Left cardiac atrium (tissue), 4 donors: ENCODE data around the gene FEZF1. TPM values are rescaled to one million over a fixed set of nuclear protein-coding genes. Genes with fewer than 3 reads are reported as not detected.

Experiments used
- ATAC-seq, 2 donors: fragments of 200-7000 bp; cut with Tn5 transposase; one replicate each; pipeline ENCODE4 v1.9.1; 2020; ENCODE audit warnings: mild to moderate bottlenecking in 2 of 2, moderate library complexity in 2 of 2
- DNase-seq: peaks from one replicate; pipeline ENCODE4 v3.0.0-alpha.2; 2020
- intact Hi-C, 2 donors: fragments of 100-400 bp; cut with DNase I; formaldehyde crosslinking; loops; one replicate each; pipeline versions ENCODE4 v1.14.1 to v1.15.1; 2022 to 2023
- total RNA-seq, 2 donors: library from RNA; stranded (reverse); fragmentation: NEBNext Ultra II Directional; extraction: Animal tissue kit (Norgen Biotek cat#: 25700); gene quantifications; one replicate each; pipeline ENCODE4 v1.2.1, GENCODE V29; 2021
- donor health status: DM: no; HTN: yes; CAD: no.
- donor health status: DM: no; HTN: yes; CAD: no; lungs with severe emphysema.
- donor health status: DM: yes; HTN: yes; CAD: no.
- donor health status: Dilated cardiomyopathy.

Gene FEZF1
- total RNA-seq, 2 donors from 2014 or later = not detected

DNA sequence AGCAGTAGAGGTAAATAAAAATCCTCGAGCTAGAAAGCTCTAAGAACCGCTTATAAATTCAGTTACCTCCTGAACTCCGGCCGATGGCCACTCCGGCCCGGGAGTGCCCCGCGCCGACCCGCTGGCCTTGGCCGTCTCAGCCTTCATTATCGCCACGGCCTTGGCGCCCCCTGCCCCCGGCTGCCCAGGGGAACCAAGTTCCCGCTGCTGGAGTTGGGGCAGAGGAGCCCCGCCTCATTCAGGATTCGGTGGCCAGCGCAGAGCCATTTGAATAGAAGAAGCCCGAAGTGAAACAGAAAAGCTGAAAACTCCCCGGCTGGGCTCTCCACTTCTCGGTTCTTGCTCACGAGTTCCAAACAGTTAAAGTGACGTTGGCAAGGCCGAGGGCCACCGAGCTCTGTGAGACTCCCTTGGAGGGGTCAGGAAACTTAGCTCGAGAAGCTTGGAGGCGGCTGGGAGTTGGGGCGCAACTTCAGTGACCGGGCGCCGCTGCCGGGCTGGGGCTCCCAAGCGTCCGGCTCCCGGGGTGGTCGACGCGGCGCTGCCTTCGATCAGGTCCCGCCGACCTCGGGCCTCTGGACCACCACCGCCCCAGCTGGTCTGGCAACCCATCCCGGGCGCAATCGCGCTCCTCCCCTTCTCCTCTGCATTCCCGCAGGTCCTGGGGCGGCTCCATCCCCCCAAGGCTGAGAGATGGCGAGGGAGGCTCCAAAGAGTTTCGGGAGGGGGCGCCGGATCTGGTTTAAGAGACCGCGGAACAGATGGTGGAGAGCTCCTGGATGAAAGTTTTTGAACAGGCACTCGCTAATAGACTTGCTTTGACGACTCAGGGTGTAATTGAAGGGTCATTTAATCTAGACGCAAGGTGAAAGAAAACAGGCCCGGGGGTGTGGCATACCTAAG, 5.8 kb upstream of the FEZF1 start:
- no peak for DNase-seq
- peak; percentile 23 to 42 for ATAC-seq
- intact Hi-C loops = no loop called here

DNA sequence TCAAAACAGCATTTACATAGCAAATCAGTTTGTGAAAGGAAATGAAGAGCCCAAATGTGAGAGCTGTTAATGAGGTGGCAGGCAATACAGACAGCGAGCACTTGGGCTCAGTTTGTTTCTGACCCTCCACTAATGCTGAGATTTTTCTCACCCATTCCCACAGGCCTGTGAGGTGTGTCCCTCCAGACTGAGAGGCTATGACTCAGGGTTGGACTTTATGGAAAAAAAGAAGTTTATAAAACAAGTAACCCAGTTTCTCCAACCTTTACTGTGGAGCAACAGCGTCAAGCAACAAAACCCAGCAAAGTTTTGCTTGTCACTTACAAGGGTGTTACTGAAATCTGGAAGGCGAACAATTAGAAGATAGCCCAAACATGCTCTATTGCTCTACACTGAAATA, 4.9 kb upstream of the FEZF1 start:
- no peak for ATAC-seq
- no peak for DNase-seq
- intact Hi-C loops = no loop called here

DNA sequence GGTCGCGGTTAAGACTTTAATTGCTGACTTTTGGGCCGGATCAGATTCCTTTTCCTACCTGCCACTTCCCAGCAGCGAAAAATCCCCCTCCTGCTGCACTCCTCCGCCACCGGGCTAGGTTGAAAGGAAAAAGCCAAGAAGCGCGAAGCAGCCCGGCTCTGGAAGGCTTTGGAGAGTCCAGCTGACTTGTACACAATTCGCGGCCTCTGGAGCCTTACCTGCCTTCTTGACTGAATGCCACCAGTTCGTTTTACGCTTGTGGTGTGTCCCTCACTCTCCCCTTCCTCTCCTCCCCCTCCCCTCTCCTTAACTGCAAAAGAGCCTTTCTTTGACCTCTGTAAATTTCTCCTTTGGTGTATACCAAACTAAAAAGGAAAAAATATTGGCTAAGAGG, 2.7 kb upstream of the FEZF1 start:
- ATAC-seq = no peak
- no peak for DNase-seq
- intact Hi-C loops = no loop called here

DNA sequence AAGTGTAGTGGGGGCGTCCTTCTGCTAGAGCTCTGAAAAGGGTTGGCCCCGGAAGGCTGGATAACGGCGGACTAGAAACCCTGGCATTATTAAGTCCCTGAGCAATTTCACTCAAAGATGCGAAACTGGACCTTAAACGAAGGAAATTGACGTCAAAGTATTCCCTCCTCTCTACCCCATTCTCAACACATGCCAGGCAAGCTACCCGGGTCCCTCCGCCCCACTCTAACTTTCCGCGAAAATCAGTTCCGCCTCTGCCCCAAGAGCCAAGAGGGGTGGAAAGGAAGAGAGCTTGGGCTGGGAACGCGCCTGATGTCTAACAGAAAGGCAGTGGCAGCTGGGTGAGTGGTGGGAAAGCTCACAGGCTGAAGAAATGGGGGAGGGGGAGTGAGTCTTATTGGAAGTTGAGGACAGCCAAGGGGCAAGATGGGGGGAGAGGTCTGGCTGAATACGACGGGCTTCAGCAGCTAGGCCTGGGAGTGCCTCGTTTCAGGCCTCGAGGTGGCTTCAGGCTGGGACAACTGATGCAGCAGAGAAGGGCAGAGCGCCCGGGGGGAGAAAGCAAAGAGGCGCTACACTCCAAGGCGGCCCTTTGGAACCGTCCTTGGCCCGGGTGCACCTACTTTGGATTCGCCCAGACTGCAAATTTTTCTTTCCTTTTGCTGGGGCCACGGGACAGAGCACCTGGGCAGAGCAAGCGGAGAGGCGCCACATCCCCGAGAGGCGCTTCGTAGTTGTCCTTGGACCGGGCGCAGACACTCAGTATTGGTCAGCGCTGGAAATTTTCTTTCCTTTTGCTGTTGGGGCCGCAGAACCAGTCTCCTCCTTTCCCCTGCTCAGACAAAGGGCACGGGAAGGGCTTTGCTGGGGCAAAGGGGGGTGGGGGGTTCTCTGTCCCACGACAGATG, 2.0 kb upstream of the FEZF1 start:
- intact Hi-C loops = no loop called here
- ATAC-seq (no peak), DNase-seq (no peak)

DNA sequence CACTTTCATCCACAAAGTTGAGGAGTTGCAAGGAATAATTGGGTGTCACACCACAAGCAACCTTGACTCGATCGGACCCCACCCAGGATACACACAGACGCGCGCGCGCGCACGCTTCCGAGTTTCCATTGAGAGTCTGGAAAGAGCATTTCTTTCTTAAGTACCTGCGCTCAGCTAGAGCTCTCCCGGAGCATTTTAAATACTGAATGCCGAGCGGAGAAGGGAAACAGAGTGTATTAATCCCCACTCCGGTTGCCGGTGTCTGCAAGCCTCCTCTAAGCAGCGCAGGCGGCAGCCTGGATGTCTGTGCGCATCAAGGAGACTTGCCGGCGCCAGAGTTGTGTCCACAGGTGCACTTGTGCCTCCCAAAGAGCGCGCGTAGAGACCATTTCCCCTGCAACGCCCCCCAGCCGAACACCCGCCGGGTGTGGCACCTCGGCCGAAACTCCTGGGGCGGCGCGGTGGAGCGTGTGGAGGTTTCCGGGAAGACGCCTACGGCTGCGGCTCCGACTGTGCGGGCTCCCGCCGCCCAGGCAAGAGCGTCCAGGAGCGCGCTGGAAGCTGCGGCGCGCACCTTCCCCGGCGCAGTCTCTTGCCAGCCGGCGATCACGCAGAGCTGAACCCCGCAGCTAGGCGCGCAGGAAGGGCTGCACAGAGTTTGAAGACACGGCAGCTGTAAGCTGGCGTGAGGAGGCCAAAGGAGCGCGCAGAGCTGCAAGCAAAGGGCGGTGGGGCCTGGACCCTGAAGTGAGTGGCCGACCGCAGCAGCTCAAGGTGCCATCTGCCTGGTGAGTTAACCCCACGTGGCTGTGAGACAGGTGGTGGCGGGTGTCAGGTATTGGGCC, 1.1 kb upstream of the FEZF1 start:
- intact Hi-C loops = no loop called here
- no peak for DNase-seq
- ATAC-seq = peak; percentile 28 to 38

DNA sequence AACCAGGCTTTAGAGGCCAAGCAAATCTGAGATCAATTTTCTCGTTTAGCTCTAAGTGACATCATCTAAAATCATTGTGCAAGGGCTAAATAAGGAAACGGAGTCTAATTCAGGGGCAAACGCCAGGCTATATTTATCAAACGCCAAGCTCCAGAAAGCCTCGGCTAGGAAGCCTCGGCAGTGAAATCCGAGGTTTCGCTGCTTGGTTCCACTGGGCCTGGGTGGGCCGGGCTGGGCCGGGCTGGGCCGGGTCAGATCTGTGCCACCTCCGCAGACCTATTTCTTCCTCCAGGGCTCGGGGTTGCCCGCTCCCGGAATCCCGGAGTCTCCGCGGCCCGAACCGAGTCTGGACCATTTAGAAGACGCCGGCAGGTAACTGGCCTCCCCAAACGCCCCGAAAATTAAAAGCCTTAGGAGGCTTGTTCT, 459 bp upstream of the FEZF1 start:
- intact Hi-C loops = no loop called here
- ATAC-seq (peak in 1 of 2 donors; percentile 31), DNase-seq (no peak)

DNA sequence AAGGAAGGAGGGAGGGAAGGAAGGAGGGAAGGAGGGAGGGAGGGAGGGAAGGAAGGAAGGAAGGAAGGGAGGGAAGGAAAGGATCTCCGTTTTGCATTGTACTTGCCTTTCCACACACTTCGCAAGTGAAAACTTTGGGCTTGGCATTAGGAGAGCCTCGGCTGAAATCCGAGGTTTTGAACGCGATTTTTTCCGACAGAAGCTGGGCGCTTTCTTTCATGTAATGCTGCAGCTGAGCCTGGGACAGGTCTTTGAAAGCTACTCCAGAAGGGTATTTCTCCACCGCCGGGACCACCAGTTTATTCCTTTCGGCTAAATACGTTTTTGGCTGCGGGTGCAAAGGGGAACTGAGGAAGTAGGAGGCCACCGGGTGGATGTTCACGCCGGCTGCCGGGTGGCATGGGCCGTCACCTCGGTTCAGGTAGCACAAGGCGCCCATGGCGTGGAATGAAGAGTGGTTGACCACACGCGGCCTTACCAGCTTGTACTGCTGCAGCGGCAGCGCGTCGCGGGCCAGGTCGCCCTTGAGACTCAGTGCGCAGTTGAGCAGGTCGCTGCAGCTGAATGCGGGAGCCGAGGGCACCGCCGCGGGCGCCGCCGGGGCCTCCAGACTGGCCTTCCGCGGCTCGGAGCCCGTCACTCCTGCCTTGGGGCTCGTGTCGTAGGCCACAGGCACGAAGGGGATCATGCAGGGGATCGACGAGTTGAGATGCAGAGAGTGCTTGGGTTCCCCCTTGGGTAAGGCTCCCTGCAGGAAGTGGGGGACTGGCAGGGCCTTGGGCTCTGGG, 825 bp downstream of the FEZF1 start:
- ATAC-seq (no peak), DNase-seq (no peak)
- intact Hi-C loops = no loop called here

DNA sequence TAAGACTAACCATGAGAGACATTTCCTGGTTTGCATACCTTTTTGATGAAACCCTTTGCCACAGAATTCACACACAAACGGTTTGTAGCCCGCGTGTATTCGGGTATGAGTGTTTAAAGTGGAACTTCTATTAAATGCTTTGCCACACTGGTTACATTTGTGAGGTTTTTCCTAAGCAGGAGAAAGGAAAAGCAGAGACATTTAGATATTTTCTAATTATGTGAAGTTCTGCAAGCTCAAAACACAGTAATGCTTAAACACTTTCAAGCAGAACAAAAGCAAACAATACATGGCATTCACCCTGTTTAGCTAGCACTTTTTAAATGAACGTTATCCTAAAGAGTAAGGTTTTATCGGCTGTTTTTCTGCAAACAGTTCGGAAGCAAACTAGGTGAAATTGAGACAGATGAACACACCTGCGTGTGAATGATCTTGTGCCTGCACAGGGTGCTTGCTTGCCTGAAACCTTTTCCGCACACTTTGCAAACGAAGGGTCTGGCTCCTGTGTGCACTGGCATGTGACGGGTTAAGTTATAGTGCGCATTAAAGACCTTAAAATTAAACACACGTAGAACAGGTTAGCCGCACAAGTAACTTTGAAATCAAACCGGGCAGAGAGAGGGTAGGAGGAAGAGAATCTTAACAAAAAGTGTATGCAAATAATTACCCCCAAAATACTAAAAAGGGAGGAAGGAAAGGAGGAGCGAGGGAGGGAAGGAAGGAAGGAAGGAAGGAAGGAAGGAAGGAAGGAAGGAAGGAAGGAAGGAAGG, 1.6 kb downstream of the FEZF1 start:
- intact Hi-C loops = no loop called here
- no peak for ATAC-seq
- no peak for DNase-seq

DNA sequence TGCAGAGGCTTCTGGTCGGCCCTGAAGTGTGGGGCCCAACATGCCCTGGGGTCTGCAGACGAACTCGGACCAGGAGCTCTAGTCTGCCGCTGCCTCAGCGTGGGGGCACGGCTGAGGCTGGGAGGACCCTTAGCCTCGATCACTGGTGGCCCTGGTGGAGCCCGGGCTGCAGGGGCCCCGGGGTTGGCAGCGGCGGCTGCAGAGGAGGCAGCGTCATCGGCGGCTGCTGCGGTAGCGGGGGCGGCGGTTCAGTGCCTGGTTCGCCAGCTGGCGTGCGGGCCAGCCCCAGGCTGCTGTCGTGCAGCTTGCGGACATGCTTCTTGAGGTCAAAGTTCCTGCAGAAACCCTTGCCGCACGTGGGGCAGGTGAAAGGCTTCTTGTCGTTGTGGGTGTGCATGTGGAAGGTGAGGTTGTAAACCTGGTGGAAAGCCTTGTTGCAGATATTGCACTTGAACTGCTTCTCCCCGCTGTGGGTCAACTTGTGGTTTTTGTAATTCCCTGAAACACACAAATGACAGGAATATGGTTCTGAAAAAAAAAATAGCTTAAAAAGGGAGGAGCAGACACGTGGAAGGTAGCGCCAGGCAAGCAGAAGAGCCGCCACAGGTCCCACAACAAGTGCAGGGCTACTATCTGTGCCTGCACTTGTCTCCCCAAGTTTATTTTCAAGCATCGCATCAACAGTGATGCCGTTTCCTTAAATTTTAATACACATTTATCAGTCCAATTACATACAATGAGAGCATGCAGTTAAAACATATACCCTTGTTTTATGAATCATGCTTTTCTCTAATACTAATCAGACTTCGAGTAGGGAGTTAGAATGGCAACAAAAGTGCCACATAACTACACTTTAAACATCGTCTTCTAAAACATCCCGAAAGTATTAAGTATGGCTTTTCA, 2.4 kb downstream of the FEZF1 start:
- ATAC-seq (no peak), DNase-seq (no peak)
- intact Hi-C loops = no loop called here

DNA sequence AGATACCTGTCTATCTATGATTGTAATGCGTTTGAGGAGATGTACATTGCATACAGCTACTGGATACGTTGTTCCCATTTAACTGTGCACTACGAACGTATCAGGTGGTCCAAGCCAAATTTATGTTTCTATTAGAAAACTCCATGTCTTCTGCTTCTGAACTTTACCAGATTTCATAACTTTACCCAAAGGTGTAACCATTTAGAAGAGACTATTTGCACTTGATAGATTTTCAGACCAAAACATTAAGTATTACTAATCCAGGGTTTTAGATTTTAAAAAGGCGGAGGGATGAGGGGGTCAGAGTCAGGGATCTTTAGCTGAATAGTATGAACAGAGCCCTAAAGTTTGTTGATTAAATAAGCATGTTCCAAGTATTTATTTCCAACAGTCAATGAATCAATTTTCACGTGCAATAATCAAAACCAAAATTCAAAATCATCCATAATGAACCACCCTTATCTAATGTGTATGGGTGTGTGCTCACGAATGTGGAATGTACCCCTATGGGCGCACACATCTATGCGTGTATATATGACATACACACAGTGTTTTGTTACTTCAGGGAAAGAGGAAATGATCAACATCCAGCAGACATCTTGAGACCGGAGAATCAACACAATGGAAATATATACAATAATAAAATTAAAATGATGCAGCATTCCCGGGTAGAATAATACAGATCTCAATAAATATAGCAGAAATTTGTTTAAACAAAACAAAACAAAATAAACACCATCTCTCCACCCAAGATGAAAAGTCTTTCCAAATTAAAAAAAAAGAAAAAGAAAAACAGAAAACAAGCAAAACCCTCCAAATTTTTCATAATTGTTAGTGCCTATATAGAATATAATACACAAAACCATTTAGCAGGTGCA, 3.4 kb downstream of the FEZF1 start:
- DNase-seq (no peak), ATAC-seq (no peak)
- intact Hi-C loops = no loop called here

DNA sequence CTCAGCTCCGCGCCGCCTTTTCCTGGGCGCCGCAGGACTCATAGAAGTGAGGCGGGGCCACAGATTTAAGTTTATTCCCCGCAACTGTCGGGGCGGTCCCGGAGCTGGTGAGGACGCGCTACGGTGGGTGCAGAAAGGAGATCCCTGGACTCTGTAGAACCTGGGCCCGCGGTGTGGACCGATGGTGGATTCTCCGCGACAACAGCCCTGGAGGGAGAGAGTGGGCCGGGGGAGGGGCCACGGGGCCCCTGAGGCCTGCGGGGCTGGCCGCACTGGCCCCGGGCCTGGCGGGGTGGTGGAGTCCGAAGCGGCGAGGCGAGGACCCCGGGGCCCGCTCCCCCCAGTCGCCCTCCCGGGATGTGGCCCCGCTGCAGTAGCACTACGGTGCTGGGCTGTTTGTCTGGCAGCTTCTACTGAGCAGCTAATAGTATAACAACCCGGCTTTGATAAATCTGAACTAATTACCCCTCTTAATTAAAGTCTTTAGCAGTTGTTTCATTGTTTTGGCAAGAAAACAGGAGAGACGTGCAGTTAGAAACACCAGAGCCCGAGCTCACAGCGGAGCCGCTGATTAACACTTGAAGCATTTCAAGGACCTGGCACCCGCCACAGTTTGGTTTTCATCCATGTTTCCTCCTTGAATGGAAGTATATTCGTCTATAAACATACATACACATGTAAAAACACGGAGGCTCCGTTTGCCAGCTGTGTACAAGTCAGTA, 4.2 kb downstream of the FEZF1 start:
- ATAC-seq (peak in 1 of 2 donors; percentile 43), DNase-seq (no peak)
- intact Hi-C loops = no loop called here

DNA sequence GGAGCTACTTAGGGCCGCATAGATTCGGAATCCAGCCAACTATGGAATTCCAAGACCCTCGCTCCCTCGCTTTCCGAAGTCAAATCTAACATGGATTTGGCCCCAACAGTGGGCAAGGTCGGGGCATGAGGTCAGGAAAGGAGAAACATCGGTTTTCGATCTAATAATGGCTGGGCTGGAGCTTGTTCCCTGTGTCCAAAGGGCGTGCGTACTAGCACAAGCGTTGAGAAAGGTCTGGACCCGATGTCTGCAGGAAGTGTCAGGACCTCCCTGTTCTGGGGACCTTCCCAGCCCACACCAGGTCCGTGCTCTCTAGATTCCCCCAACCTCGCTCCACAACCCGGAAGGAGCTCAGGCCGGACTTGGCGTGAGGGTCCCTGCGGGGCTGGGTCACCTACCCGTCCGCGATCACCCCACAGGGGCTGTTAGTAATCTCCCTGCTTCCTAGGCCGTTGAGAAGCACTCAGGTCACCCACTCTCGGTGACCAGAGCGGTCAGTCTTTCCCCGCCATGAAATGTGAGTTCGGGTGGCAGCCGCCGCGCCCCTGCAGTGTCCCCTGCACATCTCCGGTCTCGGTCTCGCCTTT, 4.8 kb downstream of the FEZF1 start:
- DNase-seq = no peak
- intact Hi-C loops = no loop called here
- ATAC-seq = no peak

DNA sequence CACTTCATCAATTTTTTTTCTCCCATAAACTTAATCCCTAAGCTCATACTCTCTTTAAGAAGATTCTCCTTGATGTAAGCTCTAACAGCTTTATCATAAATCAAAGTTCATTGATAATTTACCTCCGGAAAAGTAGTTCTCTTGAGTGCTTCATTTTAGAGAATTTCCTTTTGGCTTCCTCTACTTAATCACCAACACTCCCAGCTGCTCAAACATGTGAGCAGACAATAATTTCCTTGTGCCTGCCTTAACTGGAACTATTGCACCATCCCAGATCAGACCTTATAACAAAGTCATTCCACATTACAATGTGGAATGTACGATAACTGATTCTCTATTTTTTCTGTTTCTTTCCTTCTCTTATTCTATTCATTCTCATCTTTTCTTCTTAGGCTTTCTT, 5.9 kb downstream of the FEZF1 start:
- ATAC-seq = no peak
- DNase-seq = no peak

DNA sequence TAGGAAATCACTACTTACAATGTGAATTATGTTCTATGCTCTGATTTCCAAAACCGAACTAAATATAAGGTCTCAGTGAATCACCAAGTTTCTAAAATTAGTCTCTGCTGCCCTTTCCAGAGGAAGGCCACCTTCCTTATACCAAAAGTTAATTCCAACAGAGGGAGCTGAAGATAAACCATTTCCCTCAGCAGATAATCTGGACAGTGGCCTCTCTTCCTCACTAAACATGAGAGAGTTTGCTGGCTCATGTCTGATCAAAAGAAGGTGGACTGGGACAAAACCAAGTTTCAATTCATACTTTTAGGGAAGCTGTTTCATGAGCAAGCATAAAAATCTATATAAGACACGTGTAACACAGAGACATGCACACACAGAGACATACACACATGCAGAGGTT, 6.4 kb downstream of the FEZF1 start:
- ATAC-seq (no peak), DNase-seq (no peak)
- intact Hi-C loops = no loop called here

More for the DNA sequence above, 5.9 kb downstream of the FEZF1 start:
- intact Hi-C loops = no loop called here

DNA sequence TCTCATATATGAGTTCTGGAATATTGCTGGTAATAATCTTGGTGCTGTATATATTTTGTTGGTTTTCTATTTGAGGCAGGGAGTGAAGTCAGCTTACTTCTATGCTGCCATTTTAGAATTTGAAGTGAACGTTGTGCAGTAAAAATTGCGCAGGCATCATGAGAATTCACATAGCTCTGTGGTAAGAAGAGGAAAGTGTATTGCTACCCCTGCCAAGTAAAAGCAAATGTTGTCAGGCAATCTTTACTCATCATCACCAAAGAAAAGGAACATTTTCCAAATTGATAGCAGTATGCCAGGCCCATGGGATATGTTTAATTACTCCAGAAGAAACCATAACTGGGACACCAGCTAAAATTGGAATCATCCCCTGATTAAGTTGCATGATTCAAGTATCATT, 13.4 kb downstream of the FEZF1 start:
- intact Hi-C loops = no loop called here
- ATAC-seq (no peak), DNase-seq (no peak)
